Testis (tissue), 3 donors: ENCODE data around the gene MRGPRE. TPM values are rescaled to one million over a fixed set of nuclear protein-coding genes. Genes with fewer than 3 reads are reported as not detected.

ENCODE experiments used
- DNase-seq: peaks from one replicate; pipeline ENCODE4 v3.0.0-alpha.2; 2019
- H3K27ac ChIP-seq, 2 donors: fragments of 200-600 bp; sonication (generic); one replicate each; pipeline ENCODE4 v1.5.1; 2019
- H3K27me3 ChIP-seq: fragments of 200-600 bp; sonication (generic); one replicate; pipeline ENCODE4 v1.5.1; 2019
- H3K36me3 ChIP-seq: fragments of 200-600 bp; sonication (generic); one replicate; pipeline ENCODE4 v1.5.1; 2017; ENCODE audit warnings: low read depth; ENCODE audit errors: missing control alignments
- H3K4me1 ChIP-seq: fragments of 200-600 bp; sonication (generic); one replicate; pipeline ENCODE4 v1.5.1; 2019
- H3K4me3 ChIP-seq, 2 donors: fragments of 200-600 bp; sonication (generic); one replicate each; pipeline ENCODE4 v1.5.1; 2017 to 2019
- H3K9me3 ChIP-seq: fragments of 200-600 bp; sonication (generic); one replicate; pipeline ENCODE4 v1.5.1; 2017
- POLR2A ChIP-seq: fragments of 450-650 bp; IDR thresholded peaks from one replicate; pipeline ENCODE4 v1.6.1; 2017; ENCODE audit warnings: antibody characterized with exemption, mild to moderate bottlenecking, moderate library complexity
- WGBS, 2 donors: methylation state at CpG; one replicate each; pipeline ENCODE4 v1.1.5; 2018; 5-methylcytosine and 5-hydroxymethylcytosine counted together
- intact Hi-C: fragments of 100-400 bp; cut with DNase I; formaldehyde crosslinking; loops from one replicate; pipeline ENCODE4 v1.15.1; 2023; ENCODE audit warnings: low total_unique reads
- polyA plus RNA-seq: library from polyadenylated mRNA; stranded (reverse); fragments of 350-450 nt; fragmentation: Illumina TruSeq; extraction: RNeasy Lipid Tissue Mini Kit (QIAGEN cat#74804); gene quantifications from one replicate; pipeline ENCODE4 v1.2.3, GENCODE V29; 2014; ENCODE audit warnings: low read depth, low replicate concordance; ENCODE audit not compliant: insufficient read depth
- total RNA-seq, 2 donors: library from RNA; depleted of rRNA; stranded (reverse); fragments of >200 nt; gene quantifications; one replicate each; pipeline ENCODE4 v1.2.3, GENCODE V29; 2016
- TF ChIP-seq, protein P1 (sequence below), 3 experiments: fragments of 450-650 bp in 2 of 3; fragments of 200-600 bp in 1 of 3; sonication (generic) in 1 of 3; IDR thresholded peaks; one replicate each; pipeline ENCODE4 v1.5.1; 2016 to 2019; ENCODE audit warnings: antibody characterized with exemption in 3 of 3, mild to moderate bottlenecking in 2 of 3, moderate library complexity in 1 of 3

Gene MRGPRE
- total and polyA plus RNA-seq, 3 donors from 2014 or later: 0.30 to 1.0 (median 0.93) TPM

DNA sequence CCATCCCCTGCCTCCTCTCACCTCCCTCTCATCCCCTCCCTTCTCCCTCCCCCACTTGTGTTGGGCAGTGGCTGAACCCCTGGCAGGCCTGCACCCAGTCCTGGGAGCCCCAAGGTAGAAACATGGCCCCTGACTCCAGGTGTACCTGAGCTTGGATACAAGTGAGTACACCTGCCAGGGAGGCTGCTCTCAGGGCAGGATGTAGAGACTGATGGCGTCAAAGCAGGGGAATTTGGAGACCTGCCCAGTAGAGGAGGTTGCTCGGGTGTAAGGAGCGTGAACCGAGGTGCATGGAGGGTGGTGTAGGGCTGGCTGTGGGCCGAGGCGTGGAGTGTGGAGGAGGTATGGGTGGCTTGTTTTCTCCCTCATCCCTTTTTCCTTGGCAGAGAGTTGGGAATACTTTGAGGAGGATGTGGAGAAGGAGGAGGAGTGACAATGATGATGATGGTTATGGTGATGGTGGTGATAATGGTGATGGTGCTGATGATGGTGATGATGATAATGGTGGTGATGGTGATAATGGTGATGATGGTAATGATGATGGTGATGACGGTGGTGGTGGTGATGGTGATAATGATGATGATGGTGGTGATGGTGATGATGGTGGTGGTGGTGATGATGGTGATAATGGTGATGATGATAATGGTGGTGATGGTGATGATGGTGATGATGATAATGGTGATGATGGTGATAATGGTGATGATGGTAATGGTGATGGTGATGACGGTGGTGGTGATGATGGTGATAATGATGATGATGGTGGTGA is 25.9 kb downstream of the MRGPRE start:
- H3K9me3 ChIP-seq: no peaks in the 10 kb centered on the region
- no peaks in the 10 kb centered on the region for H3K27me3 ChIP-seq
- H3K4me3 ChIP-seq: no peak overlapping the region
- no peak for TF ChIP-seq POLR2A
- TF ChIP-seq, protein P1, sequence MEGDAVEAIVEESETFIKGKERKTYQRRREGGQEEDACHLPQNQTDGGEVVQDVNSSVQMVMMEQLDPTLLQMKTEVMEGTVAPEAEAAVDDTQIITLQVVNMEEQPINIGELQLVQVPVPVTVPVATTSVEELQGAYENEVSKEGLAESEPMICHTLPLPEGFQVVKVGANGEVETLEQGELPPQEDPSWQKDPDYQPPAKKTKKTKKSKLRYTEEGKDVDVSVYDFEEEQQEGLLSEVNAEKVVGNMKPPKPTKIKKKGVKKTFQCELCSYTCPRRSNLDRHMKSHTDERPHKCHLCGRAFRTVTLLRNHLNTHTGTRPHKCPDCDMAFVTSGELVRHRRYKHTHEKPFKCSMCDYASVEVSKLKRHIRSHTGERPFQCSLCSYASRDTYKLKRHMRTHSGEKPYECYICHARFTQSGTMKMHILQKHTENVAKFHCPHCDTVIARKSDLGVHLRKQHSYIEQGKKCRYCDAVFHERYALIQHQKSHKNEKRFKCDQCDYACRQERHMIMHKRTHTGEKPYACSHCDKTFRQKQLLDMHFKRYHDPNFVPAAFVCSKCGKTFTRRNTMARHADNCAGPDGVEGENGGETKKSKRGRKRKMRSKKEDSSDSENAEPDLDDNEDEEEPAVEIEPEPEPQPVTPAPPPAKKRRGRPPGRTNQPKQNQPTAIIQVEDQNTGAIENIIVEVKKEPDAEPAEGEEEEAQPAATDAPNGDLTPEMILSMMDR (IDR thresholded peaks at IDR 0.05): no peak
- H3K4me1 ChIP-seq: no peaks in the 10 kb centered on the region
- intact Hi-C loops: no loop called here
- DNase-seq: no peak
- no peak overlapping the region for H3K27ac ChIP-seq
- WGBS, 2 donors: 74 to 75% methylated on average over 8 of the region's 8 CpGs
- H3K36me3 ChIP-seq: no peaks in the 10 kb centered on the region

DNA sequence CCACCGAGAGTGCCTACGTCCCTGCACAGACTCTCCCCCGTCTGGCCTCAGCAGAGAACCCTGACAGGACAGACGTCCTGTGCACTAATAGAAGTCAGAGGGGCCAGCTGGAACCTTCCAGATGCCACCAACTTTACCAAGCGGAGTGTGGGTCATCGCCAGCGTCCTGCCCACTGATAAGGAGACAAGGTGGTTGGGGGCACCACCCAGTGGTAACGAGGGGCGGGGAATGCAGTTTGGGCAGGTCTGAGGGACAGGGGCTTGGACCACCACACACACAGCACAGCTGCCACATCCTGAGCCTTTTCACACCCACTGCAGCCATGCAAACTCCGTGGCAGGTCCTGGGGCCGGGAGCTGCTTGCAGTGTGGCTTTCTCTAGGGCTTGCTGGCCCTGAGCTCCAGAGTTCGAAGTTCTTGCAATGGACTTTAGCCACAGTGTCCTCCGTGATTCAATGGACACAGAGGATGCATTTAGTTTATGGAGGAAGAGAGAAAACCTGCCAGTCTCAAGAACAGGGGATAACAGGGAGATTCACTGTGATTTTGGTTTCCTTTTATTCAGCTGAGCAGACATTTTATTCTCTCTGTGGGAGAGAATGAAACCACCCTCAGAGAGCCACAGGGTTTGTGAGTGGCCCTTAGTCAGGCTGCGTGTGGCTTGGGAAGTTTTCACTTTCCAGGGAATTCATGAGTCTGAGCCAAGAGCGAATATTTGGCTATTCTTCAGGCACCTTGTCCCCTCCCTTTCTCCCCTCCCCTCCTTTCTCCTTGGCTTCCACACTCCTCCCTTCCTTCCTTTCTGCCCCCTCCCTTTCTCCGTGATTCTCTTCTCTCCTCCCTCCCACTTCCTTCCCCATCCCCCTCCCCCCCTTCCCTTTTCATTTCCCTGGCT is 26.7 kb downstream of the MRGPRE start:
- no peak for TF ChIP-seq POLR2A
- TF ChIP-seq, protein P1 (IDR thresholded peaks at IDR 0.05): no peak

DNA sequence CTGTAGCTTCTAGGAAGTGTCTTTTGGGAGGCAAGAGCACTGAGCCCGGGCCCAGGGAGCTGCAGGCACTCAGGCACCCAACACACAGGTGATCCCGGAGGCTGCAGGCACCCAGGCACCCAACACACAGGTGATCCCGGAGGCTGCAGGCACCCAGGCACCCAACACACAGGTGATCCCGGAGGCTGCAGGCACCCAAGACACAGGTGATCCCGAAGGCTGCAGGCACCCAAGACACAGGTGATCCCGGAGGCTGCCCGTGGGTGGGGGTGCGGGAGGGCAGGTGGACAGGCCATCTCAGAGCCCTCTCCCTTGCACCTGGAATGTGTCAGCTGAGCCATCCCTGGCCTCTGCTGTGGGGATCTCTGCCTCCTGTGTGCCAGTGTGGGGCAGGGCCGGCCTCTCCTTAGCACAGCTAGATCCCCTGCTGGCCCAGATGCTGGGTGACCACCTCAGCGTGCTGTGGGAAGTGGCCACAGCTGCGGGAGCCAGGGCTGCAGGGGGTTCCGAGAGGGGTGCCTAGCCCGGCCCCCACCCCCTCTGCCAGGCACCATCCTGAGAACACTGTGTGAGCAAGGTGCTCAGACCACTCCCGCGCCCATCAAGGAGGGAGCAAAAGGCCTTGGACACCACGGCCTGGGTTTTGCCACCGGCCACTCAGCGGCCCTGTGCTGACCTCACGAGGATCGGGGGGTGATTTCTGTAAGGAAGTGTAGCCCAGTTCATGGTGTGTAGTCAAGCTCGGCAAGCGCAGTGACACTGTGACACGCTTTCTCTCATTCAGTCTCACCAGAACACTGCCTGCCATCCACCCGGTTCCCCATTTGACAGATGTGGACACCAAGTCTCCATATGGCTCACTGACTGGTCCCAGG is 27.8 kb downstream of the MRGPRE start:
- no peaks in the 10 kb centered on the region for H3K4me1 ChIP-seq
- H3K36me3 ChIP-seq: no peaks in the 10 kb centered on the region
- no peak overlapping the region for H3K27ac ChIP-seq
- no peak for DNase-seq
- H3K9me3 ChIP-seq: no peaks in the 10 kb centered on the region
- TF ChIP-seq, protein P1 (IDR thresholded peaks at IDR 0.05): no peak
- TF ChIP-seq POLR2A: no peak
- H3K27me3 ChIP-seq: no peaks in the 10 kb centered on the region
- intact Hi-C loops: no loop called here
- no peak overlapping the region for H3K4me3 ChIP-seq
- 86 to 91% methylated on average over 11 to 22 of the region's 24 CpGs for WGBS, 2 donors

More for the DNA sequence above, 26.7 kb downstream of the MRGPRE start:
- intact Hi-C loops: no loop called here
- H3K27ac ChIP-seq: no peak overlapping the region
- H3K9me3 ChIP-seq: no peaks in the 10 kb centered on the region
- DNase-seq: no peak
- H3K27me3 ChIP-seq: no peaks in the 10 kb centered on the region
- WGBS, 2 donors: 55 to 61% methylated on average over 13 to 16 of the region's 16 CpGs
- H3K4me3 ChIP-seq: no peak overlapping the region
- H3K4me1 ChIP-seq: no peaks in the 10 kb centered on the region
- H3K36me3 ChIP-seq: no peaks in the 10 kb centered on the region

DNA sequence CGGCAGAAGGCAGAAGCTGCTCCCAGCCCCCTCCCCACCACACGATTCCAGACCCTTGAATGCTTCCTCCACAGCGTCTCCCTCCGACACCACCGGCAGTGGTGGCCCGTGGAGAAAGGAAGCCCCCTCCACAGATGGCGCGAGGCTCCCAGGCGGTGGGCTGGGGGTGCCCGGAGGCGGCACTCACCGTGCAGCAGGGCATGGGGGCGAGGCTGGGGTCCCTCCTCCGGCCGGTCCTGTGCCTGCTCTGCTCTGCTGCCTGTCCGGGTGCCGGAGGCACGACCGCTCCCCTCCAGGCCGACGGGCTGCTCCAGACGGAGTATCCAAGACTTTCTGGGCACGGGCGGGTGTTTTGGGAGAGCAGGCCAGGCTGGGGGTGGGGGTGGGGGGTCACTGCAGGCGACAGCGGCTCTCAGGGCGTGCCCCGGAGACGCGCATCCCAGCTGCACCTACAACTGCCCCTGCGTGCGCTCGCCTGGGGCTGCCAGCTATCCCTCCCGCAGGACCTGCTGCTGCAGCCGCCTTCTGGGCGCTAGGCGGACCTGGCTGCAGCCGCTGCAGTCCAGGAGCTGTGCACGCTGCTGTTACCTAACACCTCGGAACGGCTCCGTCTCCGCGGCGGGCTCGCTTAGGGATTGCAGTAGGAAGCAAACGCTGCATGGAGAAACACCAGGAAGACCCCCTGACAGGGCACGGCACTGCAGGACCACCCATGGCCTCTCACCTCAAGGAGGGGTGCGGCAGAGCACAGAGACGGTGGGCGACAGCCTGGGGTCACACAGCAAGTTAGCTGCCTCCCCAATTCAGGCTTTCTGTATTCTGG is 28.8 kb downstream of the MRGPRE start:
- no peak for DNase-seq
- H3K27me3 ChIP-seq: no peaks in the 10 kb centered on the region

More for the DNA sequence above, 28.8 kb downstream of the MRGPRE start:
- H3K36me3 ChIP-seq: no peaks in the 10 kb centered on the region
- TF ChIP-seq, protein P1 (IDR thresholded peaks at IDR 0.05): peak in 1 of 3 experiments; percentile 6
- TF ChIP-seq POLR2A: no peak
- intact Hi-C loops: no loop called here
- H3K4me3 ChIP-seq: no peak overlapping the region
- H3K9me3 ChIP-seq: no peaks in the 10 kb centered on the region
- WGBS, 2 donors: 0 to 3% methylated on average over 7 to 39 of the region's 51 CpGs
- no peak overlapping the region for H3K27ac ChIP-seq
- H3K4me1 ChIP-seq: no peaks in the 10 kb centered on the region
